Articular chondrocyte of knee joint (primary cell): Measurements from ENCODE around the gene UMAD1. TPM values are rescaled to one million over a fixed set of nuclear protein-coding genes. Genes with fewer than 3 reads are reported as not detected.

ENCODE experiments used
- small RNA-seq: library from RNA; depleted of rRNA; stranded (forward); fragments of <200 nt; gene quantifications from one replicate; pipeline ENCODE3, GENCODE V24; 2012
- total RNA-seq: library from RNA; depleted of rRNA; stranded (reverse); fragments of >200 nt; gene quantifications from 2 replicates; pipeline ENCODE4 v1.2.3, GENCODE V29; 2012

The UMAD1 gene
- total RNA-seq = 19.6 and 20.5 TPM in 2 replicates

GRCh38 chr7:7640221-7641128, at the start of gene UMAD1:
Gene UMAD1, plus strand, starts transcription at chr7:7640752. Its CDS starts 32,620 bp downstream, at chr7:7673372.

GRCh38 chr7:7718492-7718891, 77.9 kb downstream of the UMAD1 start, which contains the start of gene RPA3:
Gene RPA3, minus strand, starts transcription at chr7:7718607. Its CDS starts 78,189 bp downstream, at chr7:7640418.

Small RNA genes within 50 kb of the gene (small RNA-seq; reads per million reads assigned to genes)
- not detected for gene RNU6-534P

Other genes with a start within 250 kb of the UMAD1 start
- gene COL28A1, start 104.9 kb upstream of the UMAD1 start, total RNA-seq = 0.52 and 0.54 TPM in 2 replicates
- 85.1 and 104 TPM in 2 replicates for gene MIOS, start 73.9 kb upstream of the UMAD1 start, total RNA-seq
- gene RPA3, start 77.9 kb downstream of the UMAD1 start, total RNA-seq = 25.3 and 28.1 TPM in 2 replicates